ENCODE measurements around the gene UVSSA. TPM values are rescaled to one million over a fixed set of nuclear protein-coding genes. Genes with fewer than 3 reads are reported as not detected.

The UVSSA gene
- polyA plus RNA-seq, 1 donor from 2014 or later: 13.3 TPM

DNA sequence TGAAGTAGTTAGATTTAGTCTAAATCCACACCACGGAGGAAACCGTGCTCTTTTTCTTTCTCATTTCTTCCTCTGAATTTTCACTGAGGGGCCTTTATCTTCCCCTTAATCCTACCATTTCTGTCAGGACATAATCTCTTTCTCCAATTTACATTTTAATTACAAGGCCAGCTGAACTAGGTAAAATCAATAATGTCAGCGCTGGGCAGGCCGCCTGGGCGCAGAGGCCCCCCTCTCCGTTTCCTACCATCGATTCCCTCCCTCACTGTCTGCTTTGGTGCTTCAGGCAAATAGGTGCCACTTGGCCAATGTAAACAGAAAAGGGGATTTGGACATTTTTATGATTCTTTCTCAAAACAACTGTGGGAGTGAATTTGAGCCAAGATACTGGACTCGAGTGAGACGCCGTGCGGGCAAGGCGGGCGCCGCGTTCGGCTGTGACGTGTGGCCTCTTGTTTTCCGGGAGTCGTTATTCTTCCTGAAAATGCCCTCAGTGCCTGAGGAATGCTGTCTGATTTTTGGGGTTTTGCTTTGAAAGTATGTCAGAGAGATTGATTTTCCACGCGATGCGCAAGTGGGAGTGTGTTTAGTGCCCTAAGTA is 22.6 kb downstream of the UVSSA start:
- no peaks in the 10 kb centered on the region for H3K36me3 ChIP-seq (ENCODE audit: insufficient read depth, low read length)

DNA sequence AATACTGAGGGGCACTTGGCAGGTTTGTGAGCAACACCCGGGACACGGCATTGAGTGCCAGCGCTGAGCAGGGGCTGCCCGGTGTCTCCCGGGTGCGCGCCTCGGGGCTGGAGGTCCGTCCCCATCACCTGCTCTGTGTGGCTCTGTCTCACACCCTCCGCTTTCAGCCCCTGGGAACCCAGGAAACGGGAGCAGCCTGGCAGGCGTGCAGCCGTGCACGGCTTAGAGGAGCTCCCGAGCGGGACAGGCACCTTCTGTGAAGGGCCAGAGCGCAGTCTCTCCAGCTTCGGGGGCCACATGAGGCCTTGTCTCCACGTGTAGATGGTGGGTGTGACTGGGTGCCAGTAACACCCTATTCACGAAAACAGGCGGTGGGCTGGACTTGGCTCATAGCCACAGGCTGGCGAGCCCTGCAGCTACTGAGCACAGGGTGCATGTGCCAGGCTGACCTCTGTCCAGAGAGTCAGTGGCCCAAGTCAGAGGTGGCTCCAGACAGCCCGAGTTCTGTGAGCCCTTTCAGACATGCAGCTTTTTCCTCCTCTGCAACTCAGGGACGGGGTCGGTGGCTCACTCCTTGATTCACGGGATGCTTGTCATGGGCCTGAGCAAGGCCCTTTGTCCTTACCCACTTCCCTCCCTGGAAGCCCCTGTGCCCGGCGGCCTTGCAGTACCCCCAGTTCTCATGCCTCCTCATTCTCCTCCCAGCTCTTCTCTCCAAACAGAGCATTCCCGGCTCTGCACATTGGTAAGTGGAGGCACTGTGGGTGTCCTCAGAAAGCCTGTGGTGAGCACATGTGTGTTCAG is 23.5 kb downstream of the UVSSA start:
- Histone ChIP-seq H3K9me3 (ENCODE audit: low read length) (no peaks in the 10 kb centered on the region), H3K36me3 (ENCODE audit: insufficient read depth, low read length) (no peaks in the 10 kb centered on the region), H3K4me3 (ENCODE audit: low read length) (no peak overlapping the region), H3K79me2 (replicated peaks; ENCODE audit: insufficient read depth, low read length) (no peaks in the 10 kb centered on the region), H4K20me1 (ENCODE audit: insufficient read depth) (no peaks in the 10 kb centered on the region), H3K27me3 (ENCODE audit: insufficient read depth, low read depth, low read length) (no peaks in the 10 kb centered on the region), H3K4me2 (ENCODE audit: low read length) (no peak overlapping the region), H3F3A (ENCODE audit: insufficient read depth, low read length, poor library complexity, severe bottlenecking) (no peaks in the 10 kb centered on the region), H3K27ac (ENCODE audit: low read length) (no peak overlapping the region), H3K9ac (ENCODE audit: low read length) (no peak overlapping the region), H2AFZ (ENCODE audit: low read depth, low read length) (no peak overlapping the region), H3K9me2 (ENCODE audit: insufficient read depth, low read length) (no peaks in the 10 kb centered on the region)
- no peak for TF ChIP-seq TAF1 (IDR thresholded peaks at IDR 0.05; ENCODE audit: low read depth)
- no peak for TF ChIP-seq EZH2 (IDR thresholded peaks at IDR 0.05; ENCODE audit: borderline replicate concordance, insufficient read depth, low read length, poor library complexity, severe bottlenecking)
- TF ChIP-seq EP300 (conservative IDR thresholded peaks at IDR 0.05; ENCODE audit: poor library complexity, severe bottlenecking): no peak
- no peak for TF ChIP-seq SMC3 (conservative IDR thresholded peaks at IDR 0.05; ENCODE audit: poor library complexity)
- TF ChIP-seq, protein P1, sequence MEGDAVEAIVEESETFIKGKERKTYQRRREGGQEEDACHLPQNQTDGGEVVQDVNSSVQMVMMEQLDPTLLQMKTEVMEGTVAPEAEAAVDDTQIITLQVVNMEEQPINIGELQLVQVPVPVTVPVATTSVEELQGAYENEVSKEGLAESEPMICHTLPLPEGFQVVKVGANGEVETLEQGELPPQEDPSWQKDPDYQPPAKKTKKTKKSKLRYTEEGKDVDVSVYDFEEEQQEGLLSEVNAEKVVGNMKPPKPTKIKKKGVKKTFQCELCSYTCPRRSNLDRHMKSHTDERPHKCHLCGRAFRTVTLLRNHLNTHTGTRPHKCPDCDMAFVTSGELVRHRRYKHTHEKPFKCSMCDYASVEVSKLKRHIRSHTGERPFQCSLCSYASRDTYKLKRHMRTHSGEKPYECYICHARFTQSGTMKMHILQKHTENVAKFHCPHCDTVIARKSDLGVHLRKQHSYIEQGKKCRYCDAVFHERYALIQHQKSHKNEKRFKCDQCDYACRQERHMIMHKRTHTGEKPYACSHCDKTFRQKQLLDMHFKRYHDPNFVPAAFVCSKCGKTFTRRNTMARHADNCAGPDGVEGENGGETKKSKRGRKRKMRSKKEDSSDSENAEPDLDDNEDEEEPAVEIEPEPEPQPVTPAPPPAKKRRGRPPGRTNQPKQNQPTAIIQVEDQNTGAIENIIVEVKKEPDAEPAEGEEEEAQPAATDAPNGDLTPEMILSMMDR (IDR thresholded peaks at IDR 0.05; ENCODE audit: poor library complexity, severe bottlenecking): no peak

More for the DNA sequence above, 22.6 kb downstream of the UVSSA start:
- H2AFZ ChIP-seq (ENCODE audit: low read depth, low read length): no peak overlapping the region
- H3K79me2 ChIP-seq (replicated peaks; ENCODE audit: insufficient read depth, low read length): no peaks in the 10 kb centered on the region
- TF ChIP-seq EP300 (conservative IDR thresholded peaks at IDR 0.05; ENCODE audit: poor library complexity, severe bottlenecking) (no peak), EZH2 (IDR thresholded peaks at IDR 0.05; ENCODE audit: borderline replicate concordance, insufficient read depth, low read length, poor library complexity, severe bottlenecking) (no peak), RAD21 (conservative IDR thresholded peaks at IDR 0.05) (no peak), TAF1 (IDR thresholded peaks at IDR 0.05; ENCODE audit: low read depth) (no peak), SMC3 (conservative IDR thresholded peaks at IDR 0.05; ENCODE audit: poor library complexity) (no peak), POLR2AphosphoS5 (IDR thresholded peaks at IDR 0.05) (no peak), MXI1 (conservative IDR thresholded peaks at IDR 0.05; ENCODE audit: poor library complexity, severe bottlenecking) (no peak)
- TF ChIP-seq, protein P2, sequence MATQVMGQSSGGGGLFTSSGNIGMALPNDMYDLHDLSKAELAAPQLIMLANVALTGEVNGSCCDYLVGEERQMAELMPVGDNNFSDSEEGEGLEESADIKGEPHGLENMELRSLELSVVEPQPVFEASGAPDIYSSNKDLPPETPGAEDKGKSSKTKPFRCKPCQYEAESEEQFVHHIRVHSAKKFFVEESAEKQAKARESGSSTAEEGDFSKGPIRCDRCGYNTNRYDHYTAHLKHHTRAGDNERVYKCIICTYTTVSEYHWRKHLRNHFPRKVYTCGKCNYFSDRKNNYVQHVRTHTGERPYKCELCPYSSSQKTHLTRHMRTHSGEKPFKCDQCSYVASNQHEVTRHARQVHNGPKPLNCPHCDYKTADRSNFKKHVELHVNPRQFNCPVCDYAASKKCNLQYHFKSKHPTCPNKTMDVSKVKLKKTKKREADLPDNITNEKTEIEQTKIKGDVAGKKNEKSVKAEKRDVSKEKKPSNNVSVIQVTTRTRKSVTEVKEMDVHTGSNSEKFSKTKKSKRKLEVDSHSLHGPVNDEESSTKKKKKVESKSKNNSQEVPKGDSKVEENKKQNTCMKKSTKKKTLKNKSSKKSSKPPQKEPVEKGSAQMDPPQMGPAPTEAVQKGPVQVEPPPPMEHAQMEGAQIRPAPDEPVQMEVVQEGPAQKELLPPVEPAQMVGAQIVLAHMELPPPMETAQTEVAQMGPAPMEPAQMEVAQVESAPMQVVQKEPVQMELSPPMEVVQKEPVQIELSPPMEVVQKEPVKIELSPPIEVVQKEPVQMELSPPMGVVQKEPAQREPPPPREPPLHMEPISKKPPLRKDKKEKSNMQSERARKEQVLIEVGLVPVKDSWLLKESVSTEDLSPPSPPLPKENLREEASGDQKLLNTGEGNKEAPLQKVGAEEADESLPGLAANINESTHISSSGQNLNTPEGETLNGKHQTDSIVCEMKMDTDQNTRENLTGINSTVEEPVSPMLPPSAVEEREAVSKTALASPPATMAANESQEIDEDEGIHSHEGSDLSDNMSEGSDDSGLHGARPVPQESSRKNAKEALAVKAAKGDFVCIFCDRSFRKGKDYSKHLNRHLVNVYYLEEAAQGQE (IDR thresholded peaks at IDR 0.05; ENCODE audit: borderline replicate concordance): no peak
- TF ChIP-seq, protein P1 (IDR thresholded peaks at IDR 0.05; ENCODE audit: poor library complexity, severe bottlenecking): no peak
- H3K9me2 ChIP-seq (ENCODE audit: insufficient read depth, low read length): no peaks in the 10 kb centered on the region
- H3K9ac ChIP-seq (ENCODE audit: low read length): no peak overlapping the region
- H4K20me1 ChIP-seq (ENCODE audit: insufficient read depth): no peaks in the 10 kb centered on the region
- no peaks in the 10 kb centered on the region for H3K9me3 ChIP-seq (ENCODE audit: low read length)
- H3K4me3 ChIP-seq (ENCODE audit: low read length): no peak overlapping the region
- H3K4me2 ChIP-seq (ENCODE audit: low read length): no peak overlapping the region
- H3F3A ChIP-seq (ENCODE audit: insufficient read depth, low read length, poor library complexity, severe bottlenecking): no peaks in the 10 kb centered on the region
- no peak overlapping the region for H3K27ac ChIP-seq (ENCODE audit: low read length)
- H3K27me3 ChIP-seq (ENCODE audit: insufficient read depth, low read depth, low read length): no peaks in the 10 kb centered on the region

Data from neural cell (in vitro differentiated cells).